ENCODE data around the gene CCNI. TPM values are rescaled to one million over a fixed set of nuclear protein-coding genes. Genes with fewer than 3 reads are reported as not detected.

CCNI gene
- total RNA-seq, 1 experiment from 2014 or later: 155 TPM

GRCh38 chr4:76997532-76997931 lies 78.3 kb downstream of the CCNI start:
- Histone ChIP-seq H3K79me2 (ENCODE audit: low read depth) (no peaks in the 10 kb centered on the region), H3K4me3 (no peak overlapping the region), H3K27me3 (ENCODE audit: insufficient read depth, low read depth) (no peaks in the 10 kb centered on the region), H3K4me1 (replicated peaks; ENCODE audit: insufficient read depth) (peaks cover 11% of the 10 kb centered on the region; the same call in 1 of the 2 replicates), H2AFZ (no peak overlapping the region), H3K4me2 (no peak overlapping the region), H4K20me1 (ENCODE audit: insufficient read depth) (no peaks in the 10 kb centered on the region), H3K9me3 (ENCODE audit: insufficient read depth, low read depth) (no peaks in the 10 kb centered on the region), H3K27ac (no peak overlapping the region), H3K36me3 (ENCODE audit: low read depth) (no peaks in the 10 kb centered on the region), H3K9me2 (ENCODE audit: insufficient read depth) (no peaks in the 10 kb centered on the region), H3F3A (ENCODE audit: insufficient read depth, low read depth) (0 out of 2 replicates have a peak, but pooled peaks cover 4% of the 10 kb centered on the region)
- BruUV-seq (replicated peaks): no TSS peak
- DNase-seq: no peak
- no peak for TF ChIP-seq EZH2 (IDR thresholded peaks at IDR 0.05; ENCODE audit: low read depth)
- TF ChIP-seq CTCF (conservative IDR thresholded peaks at IDR 0.05): no peak
- ChIA-PET POLR2A (ENCODE audit: unreplicated experiment) (no interaction called here), CTCF (no interaction called here)
- intact Hi-C loops (cut with micrococcal nuclease; ENCODE audit: unreplicated experiment): no loop called here

Other genes with a start within 250 kb of the CCNI start
- gene SOWAHB, start 177.8 kb downstream of the CCNI start, total RNA-seq (2021): 6.2 and 7.7 TPM in 2 replicates
- gene SEPTIN11, start 126.2 kb downstream of the CCNI start, total RNA-seq (2021): 38.8 and 48.1 TPM in 2 replicates
- 44.2 and 58.1 TPM in 2 replicates for gene CCNG2, start 81.2 kb upstream of the CCNI start, total RNA-seq (2021)